HepG2 (cell line): Measurements from ENCODE around the gene LEAP2. TPM values are rescaled to one million over a fixed set of nuclear protein-coding genes. Genes with fewer than 3 reads are reported as not detected.

Experiments
- FOXO1 ChIP-seq: sonication (generic); formaldehyde crosslinking; IDR thresholded peaks from 2 replicates; pipeline ENCODE4 v1.4.0; 2020; ENCODE audit warnings: missing genetic modification reagents
- GABPB1 ChIP-seq: IDR thresholded peaks from 2 replicates; pipeline ENCODE4 v1.6.1; 2016; ENCODE audit warnings: mild to moderate bottlenecking, missing genetic modification reagents, moderate library complexity, missing compliant biosample characterization
- HIVEP1 ChIP-seq: sonication (generic); formaldehyde crosslinking; IDR thresholded peaks from 2 replicates; pipeline ENCODE4 v1.4.0; 2020; ENCODE audit warnings: mild to moderate bottlenecking, missing genetic modification reagents
- JDP2 ChIP-seq: sonication (generic); formaldehyde crosslinking; IDR thresholded peaks from 2 replicates; pipeline ENCODE4 v1.8.1; 2022; ENCODE audit warnings: missing genetic modification reagents, borderline replicate concordance
- MAFK ChIP-seq, 2 experiments: IDR thresholded peaks in 1 of 2; conservative IDR thresholded peaks in 1 of 2; 2 replicates each; pipeline ENCODE4 v1.6.1; 2011; ENCODE audit warnings: improper control_type of control experiment in 2 of 2, low read length in 2 of 2
- MAZ ChIP-seq, 2 experiments: sonication (generic) in 1 of 2; formaldehyde crosslinking in 1 of 2; IDR thresholded peaks; 2 replicates each; pipeline versions ENCODE4 v1.5.0 to v1.6.1; 2012 to 2020; ENCODE audit warnings: low read depth in 2 of 2, mild to moderate bottlenecking in 2 of 2, borderline replicate concordance in 1 of 2, improper control_type of control experiment in 1 of 2, low read length in 1 of 2, missing genetic modification reagents in 1 of 2, moderate library complexity in 1 of 2
- POLR2G ChIP-seq: fragments of 200-400 bp; formaldehyde crosslinking; IDR thresholded peaks from 2 replicates; pipeline ENCODE4 v1.6.1; 2018; ENCODE audit warnings: mild to moderate bottlenecking, low read depth, low read length, moderate library complexity
- TGIF2 ChIP-seq: IDR thresholded peaks from 2 replicates; pipeline ENCODE4 v1.6.1; 2016; ENCODE audit warnings: control low read depth, missing compliant biosample characterization
- ZFY ChIP-seq: sonication (generic); formaldehyde crosslinking; IDR thresholded peaks from 2 replicates; pipeline ENCODE4 v1.4.0; 2020; ENCODE audit warnings: missing genetic modification reagents
- ZHX1 ChIP-seq: sonication (generic); formaldehyde crosslinking; IDR thresholded peaks from 2 replicates; pipeline ENCODE4 v1.8.1; 2022; ENCODE audit warnings: low read depth, mild to moderate bottlenecking, missing genetic modification reagents
- ZNF230 ChIP-seq: sonication (generic); formaldehyde crosslinking; IDR thresholded peaks from 2 replicates; pipeline ENCODE4 v1.4.0; 2020; ENCODE audit warnings: mild to moderate bottlenecking, missing genetic modification reagents
- ZNF431 ChIP-seq: sonication (generic); formaldehyde crosslinking; IDR thresholded peaks from 2 replicates; pipeline ENCODE4 v1.9.0; 2022; ENCODE audit warnings: missing genetic modification reagents, low read depth, mild to moderate bottlenecking, borderline replicate concordance
- polyA plus RNA-seq, 8 experiments: library from polyadenylated mRNA; depleted of rRNA in 3 of 8; stranded (reverse) in 7 of 8; unstranded in 1 of 8; fragments of >200 nt; fragmentation: Illumina TruSeq in 4 of 8; extraction: Trizol in 4 of 8; gene quantifications; 2 replicates each; pipeline versions ENCODE4 v1.2.1 to v1.2.3, GENCODE V29; 2011 to 2016; ENCODE audit warnings: low read depth in 4 of 8, missing spikeins in 1 of 8, mixed read lengths in 1 of 8; ENCODE audit not compliant: insufficient read depth in 1 of 8
- total RNA-seq, 5 experiments: library from RNA; depleted of rRNA; stranded (reverse); fragments of >200 nt; fragmentation: Illumina TruSeq; extraction: Trizol; gene quantifications; 2 replicates each; pipeline ENCODE4 v1.2.3, GENCODE V29; 2016; ENCODE audit warnings: low read depth in 1 of 5
- TF ChIP-seq, protein P1 (sequence below): sonication (generic); formaldehyde crosslinking; IDR thresholded peaks from 2 replicates; pipeline ENCODE4 v1.8.1; 2023; ENCODE audit warnings: mild to moderate bottlenecking, missing genetic modification reagents
- TF ChIP-seq, protein P2 (sequence below): sonication (generic); formaldehyde crosslinking; IDR thresholded peaks from 2 replicates; pipeline ENCODE4 v1.8.0; 2022; ENCODE audit warnings: mild to moderate bottlenecking, missing genetic modification reagents
- TF ChIP-seq, protein P3 (sequence below): sonication (generic); formaldehyde crosslinking; IDR thresholded peaks from 2 replicates; pipeline ENCODE4 v1.4.0; 2020; ENCODE audit warnings: mild to moderate bottlenecking, missing genetic modification reagents
- TF ChIP-seq, protein P4 (sequence below): sonication (generic); formaldehyde crosslinking; IDR thresholded peaks from 2 replicates; pipeline ENCODE4 v1.4.0; 2020; ENCODE audit warnings: missing genetic modification reagents

LEAP2 gene
- total and polyA plus RNA-seq, 2 of the 13 experiments (the other 11 are each of a cell fraction or from before 2014, with no cell fraction given): 23.9 to 51.9 TPM

DNA sequence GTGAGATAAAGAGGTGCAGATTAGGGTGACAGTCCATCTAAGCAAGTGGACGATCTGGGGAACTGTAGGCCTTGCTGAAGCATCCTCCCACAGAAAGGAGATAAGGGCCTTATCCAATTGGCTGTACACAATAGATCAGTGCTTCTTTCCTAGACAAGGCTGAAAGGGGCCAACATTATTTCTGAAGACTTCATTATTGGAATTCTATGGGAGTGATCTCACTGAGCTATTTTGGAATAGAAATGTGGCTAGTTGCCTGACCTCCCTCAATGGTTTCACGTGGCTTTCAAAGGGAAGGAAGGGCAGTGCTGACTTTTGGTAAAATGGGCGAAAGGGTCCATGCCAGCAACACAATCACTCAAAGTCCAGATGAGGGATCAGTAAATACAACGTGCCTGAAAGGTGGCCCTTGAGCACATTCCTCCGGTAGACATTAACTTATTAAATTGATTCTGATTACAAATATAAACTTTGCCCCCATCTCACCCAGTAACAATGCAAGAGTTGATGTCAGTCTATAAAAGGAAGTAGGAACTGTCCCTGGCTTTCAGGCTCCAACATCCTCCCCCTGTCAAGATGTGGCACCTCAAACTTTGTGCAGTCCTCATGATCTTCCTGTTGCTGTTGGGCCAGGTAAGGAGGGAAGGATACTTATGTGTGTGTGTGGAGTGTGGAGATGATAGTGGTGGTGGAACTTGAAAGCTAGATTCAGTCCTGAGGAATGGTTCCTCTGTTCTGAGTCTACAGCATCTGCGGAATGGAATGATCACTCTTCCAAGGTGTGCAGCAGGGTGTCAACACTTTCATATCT is at the start of gene LEAP2 (continued):
- TF ChIP-seq, protein P1, sequence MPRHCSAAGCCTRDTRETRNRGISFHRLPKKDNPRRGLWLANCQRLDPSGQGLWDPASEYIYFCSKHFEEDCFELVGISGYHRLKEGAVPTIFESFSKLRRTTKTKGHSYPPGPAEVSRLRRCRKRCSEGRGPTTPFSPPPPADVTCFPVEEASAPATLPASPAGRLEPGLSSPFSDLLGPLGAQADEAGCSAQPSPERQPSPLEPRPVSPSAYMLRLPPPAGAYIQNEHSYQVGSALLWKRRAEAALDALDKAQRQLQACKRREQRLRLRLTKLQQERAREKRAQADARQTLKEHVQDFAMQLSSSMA (CRISPR knock-in tag): peak; percentile 72; the same call in 1 of the 2 replicates
- TF ChIP-seq GABPB1 (peak; percentile 20; the same call in 1 of the 2 replicates), MAZ (IDR thresholded peaks at IDR 0.05; ENCODE audit: borderline replicate concordance, low read depth, low read length) (peak; percentile 64; the same call in 1 of the 2 replicates), MAZ (CRISPR knock-in tag; IDR thresholded peaks at IDR 0.05; ENCODE audit: low read depth) (no peak), FOXO1 (CRISPR knock-in tag) (peak; percentile 89), JDP2 (CRISPR knock-in tag) (peak; percentile 58; the same call in 1 of the 2 replicates), MAFK (conservative IDR thresholded peaks at IDR 0.05 in 1 of 2, IDR thresholded peaks at IDR 0.05 in 1 of 2; ENCODE audit: low read length in 2 of 2) (no peak), ZNF230 (peak; percentile 20; the same call in 1 of the 2 replicates), ZHX1 (peak; percentile 55; the same call in 1 of the 2 replicates), ZFY (CRISPR knock-in tag) (peak; percentile 56), ZNF431 (CRISPR knock-in tag) (peak; percentile 15; the same call in 1 of the 2 replicates), HIVEP1 (CRISPR knock-in tag) (no peak), TGIF2 (CRISPR knock-in tag) (peak; percentile 48; the same call in 1 of the 2 replicates), POLR2G (no peak)
- TF ChIP-seq, protein P2, sequence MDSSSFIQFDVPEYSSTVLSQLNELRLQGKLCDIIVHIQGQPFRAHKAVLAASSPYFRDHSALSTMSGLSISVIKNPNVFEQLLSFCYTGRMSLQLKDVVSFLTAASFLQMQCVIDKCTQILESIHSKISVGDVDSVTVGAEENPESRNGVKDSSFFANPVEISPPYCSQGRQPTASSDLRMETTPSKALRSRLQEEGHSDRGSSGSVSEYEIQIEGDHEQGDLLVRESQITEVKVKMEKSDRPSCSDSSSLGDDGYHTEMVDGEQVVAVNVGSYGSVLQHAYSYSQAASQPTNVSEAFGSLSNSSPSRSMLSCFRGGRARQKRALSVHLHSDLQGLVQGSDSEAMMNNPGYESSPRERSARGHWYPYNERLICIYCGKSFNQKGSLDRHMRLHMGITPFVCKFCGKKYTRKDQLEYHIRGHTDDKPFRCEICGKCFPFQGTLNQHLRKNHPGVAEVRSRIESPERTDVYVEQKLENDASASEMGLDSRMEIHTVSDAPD (CRISPR knock-in tag): peak; percentile 97
- TF ChIP-seq, protein P3, sequence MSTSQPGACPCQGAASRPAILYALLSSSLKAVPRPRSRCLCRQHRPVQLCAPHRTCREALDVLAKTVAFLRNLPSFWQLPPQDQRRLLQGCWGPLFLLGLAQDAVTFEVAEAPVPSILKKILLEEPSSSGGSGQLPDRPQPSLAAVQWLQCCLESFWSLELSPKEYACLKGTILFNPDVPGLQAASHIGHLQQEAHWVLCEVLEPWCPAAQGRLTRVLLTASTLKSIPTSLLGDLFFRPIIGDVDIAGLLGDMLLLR (CRISPR knock-in tag): no peak
- TF ChIP-seq, protein P4, sequence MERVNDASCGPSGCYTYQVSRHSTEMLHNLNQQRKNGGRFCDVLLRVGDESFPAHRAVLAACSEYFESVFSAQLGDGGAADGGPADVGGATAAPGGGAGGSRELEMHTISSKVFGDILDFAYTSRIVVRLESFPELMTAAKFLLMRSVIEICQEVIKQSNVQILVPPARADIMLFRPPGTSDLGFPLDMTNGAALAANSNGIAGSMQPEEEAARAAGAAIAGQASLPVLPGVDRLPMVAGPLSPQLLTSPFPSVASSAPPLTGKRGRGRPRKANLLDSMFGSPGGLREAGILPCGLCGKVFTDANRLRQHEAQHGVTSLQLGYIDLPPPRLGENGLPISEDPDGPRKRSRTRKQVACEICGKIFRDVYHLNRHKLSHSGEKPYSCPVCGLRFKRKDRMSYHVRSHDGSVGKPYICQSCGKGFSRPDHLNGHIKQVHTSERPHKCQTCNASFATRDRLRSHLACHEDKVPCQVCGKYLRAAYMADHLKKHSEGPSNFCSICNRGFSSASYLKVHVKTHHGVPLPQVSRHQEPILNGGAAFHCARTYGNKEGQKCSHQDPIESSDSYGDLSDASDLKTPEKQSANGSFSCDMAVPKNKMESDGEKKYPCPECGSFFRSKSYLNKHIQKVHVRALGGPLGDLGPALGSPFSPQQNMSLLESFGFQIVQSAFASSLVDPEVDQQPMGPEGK: peak; percentile 39; the same call in 1 of the 2 replicates
